ENCODE data around the gene SULT4A1. TPM values are rescaled to one million over a fixed set of nuclear protein-coding genes. Genes with fewer than 3 reads are reported as not detected.

Gene SULT4A1
- total RNA-seq, 2 experiments from 2014 or later, result not detected

DNA sequence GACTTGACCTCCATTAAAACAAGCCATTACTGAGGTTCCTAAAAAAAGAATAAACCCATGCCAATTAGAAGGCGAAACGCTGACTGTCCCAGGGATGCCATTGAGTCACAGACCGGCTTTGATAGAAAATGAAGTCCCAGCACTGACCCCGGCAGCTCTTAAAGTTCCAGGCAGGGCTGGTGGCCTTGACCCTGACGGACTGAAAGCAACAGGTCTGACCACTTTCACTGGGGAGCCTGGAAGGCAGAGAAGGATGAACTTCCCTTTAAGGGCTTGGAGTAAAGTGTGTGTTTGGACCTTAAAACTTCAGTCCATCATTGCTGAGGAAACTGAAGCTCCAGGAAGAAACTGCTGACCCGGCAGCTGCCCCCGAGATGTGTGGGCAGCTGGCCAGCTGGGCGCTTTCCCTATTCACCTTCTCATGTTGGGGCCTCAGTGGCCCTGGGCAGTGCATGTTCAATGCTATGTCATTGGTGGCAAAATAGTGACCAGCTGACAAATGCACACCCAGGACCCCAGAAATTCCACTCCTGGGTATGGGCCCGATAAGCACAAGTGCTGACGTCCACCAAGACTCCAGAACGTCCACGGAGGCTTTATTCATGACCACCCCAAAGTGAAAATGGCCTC lies 31.3 kb downstream of the SULT4A1 start:
- Histone ChIP-seq H3K79me2 (ENCODE audit: insufficient read depth, low read depth, low read length) (no peaks in the 10 kb centered on the region), H3K4me1 (ENCODE audit: insufficient read depth, low read length, poor library complexity, severe bottlenecking) (no peaks in the 10 kb centered on the region), H3K27ac (ENCODE audit: low read depth, low read length, poor library complexity, severe bottlenecking) (no peak overlapping the region), H4K20me1 (ENCODE audit: insufficient read depth, low read length) (no peaks in the 10 kb centered on the region), H2AFZ (ENCODE audit: low read length) (no peak overlapping the region), H3K36me3 (ENCODE audit: insufficient read depth, low read length) (no peaks in the 10 kb centered on the region), H3K4me3 (ENCODE audit: low read depth, low read length, poor library complexity, severe bottlenecking) (no peak overlapping the region), H3K9me2 (ENCODE audit: insufficient read depth, low read length) (no peaks in the 10 kb centered on the region), H3K4me2 (ENCODE audit: low read length) (no peak overlapping the region), H3K9me3 (ENCODE audit: low read length) (no peaks in the 10 kb centered on the region)
- ChIA-PET CTCF (ENCODE audit: unreplicated experiment) (no interaction called here), POLR2A (interaction anchor here (0.7 kb wide), 1 partner anchor 321 kb away, joined by 3 read pairs; no protein-coding TSS in a partner anchor)
- intact Hi-C loops (cut with micrococcal nuclease; ENCODE audit: unreplicated experiment), result no loop called here
- no peak for DNase-seq (ENCODE audit: low spot score)
- no TSS peak for BruUV-seq (replicated peaks)
- no peak for TF ChIP-seq CTCF (conservative IDR thresholded peaks at IDR 0.05; ENCODE audit: low read length)
- no peak for TF ChIP-seq EZH2phosphoT487 (IDR thresholded peaks at IDR 0.05; ENCODE audit: borderline replicate concordance, low read depth, low read length)

- no TSS peak for BruUV-seq (replicated peaks)
- CTCF ChIA-PET (ENCODE audit: unreplicated experiment), result no interaction called here
- Histone ChIP-seq H3K4me1 (ENCODE audit: insufficient read depth, low read length, poor library complexity, severe bottlenecking) (no peaks in the 10 kb centered on the region), H3K27ac (ENCODE audit: low read depth, low read length, poor library complexity, severe bottlenecking) (no peak overlapping the region), H4K20me1 (ENCODE audit: insufficient read depth, low read length) (no peaks in the 10 kb centered on the region), H3K9me3 (ENCODE audit: low read length) (no peaks in the 10 kb centered on the region), H3K79me2 (ENCODE audit: insufficient read depth, low read depth, low read length) (no peaks in the 10 kb centered on the region), H3K4me3 (ENCODE audit: low read depth, low read length, poor library complexity, severe bottlenecking) (no peak overlapping the region), H2AFZ (ENCODE audit: low read length) (no peak overlapping the region), H3K36me3 (ENCODE audit: insufficient read depth, low read length) (no peaks in the 10 kb centered on the region), H3K4me2 (ENCODE audit: low read length) (no peak overlapping the region), H3K9me2 (ENCODE audit: insufficient read depth, low read length) (no peaks in the 10 kb centered on the region)
- intact Hi-C loops (cut with micrococcal nuclease; ENCODE audit: unreplicated experiment), result no loop called here
- POLR2A ChIA-PET, result interaction anchor here (0.7 kb wide), 1 partner anchor 322 kb away, joined by 3 read pairs; no protein-coding TSS in a partner anchor
- no peak for DNase-seq (ENCODE audit: low spot score)
- TF ChIP-seq CTCF (conservative IDR thresholded peaks at IDR 0.05; ENCODE audit: low read length) (no peak), EZH2phosphoT487 (IDR thresholded peaks at IDR 0.05; ENCODE audit: borderline replicate concordance, low read depth, low read length) (no peak)
Observed at GRCh38 chr22:43829904-43830851, 32.1 kb downstream of the SULT4A1 start.
